Measurements from ENCODE around the gene COMTD1.

COMTD1 gene

GRCh38 chr10:75245354-75246250 is 9.8 kb upstream of the COMTD1 start:
- DNase-seq (ENCODE audit: low read depth), result no peak

DNA sequence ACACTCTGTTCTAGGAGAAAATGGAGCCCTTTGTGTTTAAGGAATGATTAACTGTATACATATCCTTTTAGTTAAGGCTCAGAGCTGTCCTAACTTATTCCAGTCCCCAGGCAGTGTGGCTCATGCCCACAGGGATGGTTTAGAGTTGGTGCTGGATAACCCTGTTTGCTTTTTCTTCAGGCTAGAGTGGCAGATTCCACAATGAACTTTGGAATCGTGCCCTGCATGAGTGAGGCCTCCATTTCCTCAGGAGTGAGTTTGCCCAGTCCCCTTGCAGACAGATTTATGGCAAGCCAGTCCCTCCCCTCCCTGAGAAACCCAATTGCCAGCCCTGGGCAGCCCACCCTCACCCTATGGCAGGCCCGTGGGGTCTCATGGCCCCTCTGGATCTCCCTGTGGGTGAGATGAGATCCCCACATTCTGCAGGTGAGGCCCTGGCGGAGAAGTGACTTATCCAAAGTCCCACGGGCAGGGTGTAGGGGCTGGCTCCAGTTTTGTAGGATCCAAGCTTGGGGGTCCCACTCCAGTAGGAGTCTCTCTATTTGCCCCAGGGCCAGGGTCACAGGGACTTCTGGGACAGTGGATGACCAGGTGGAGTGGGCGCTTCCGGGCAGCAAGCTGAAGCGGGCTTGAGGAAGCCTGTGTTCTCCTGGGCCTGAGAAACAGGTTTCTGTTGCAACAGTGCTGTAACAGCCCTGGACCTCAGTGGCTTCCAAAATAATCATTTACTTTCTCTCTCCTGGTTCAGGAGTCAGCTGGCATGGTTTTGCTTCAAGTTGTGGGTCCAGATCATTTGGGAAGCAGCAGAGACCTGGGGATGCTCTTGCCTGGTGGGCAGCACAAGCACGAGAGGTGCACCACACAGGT is 9.0 kb upstream of the COMTD1 start:
- DNase-seq (ENCODE audit: low read depth), result no peak

- no peak for DNase-seq (ENCODE audit: low read depth)
Measured at GRCh38 chr10:75243426-75243825, 7.7 kb upstream of the COMTD1 start.

GRCh38 chr10:75240329-75241076 is 4.7 kb upstream of the COMTD1 start:
- DNase-seq (ENCODE audit: low read depth), result no peak

- DNase-seq (ENCODE audit: low read depth), result no peak
Measured at GRCh38 chr10:75239096-75239790, 3.5 kb upstream of the COMTD1 start.

DNA sequence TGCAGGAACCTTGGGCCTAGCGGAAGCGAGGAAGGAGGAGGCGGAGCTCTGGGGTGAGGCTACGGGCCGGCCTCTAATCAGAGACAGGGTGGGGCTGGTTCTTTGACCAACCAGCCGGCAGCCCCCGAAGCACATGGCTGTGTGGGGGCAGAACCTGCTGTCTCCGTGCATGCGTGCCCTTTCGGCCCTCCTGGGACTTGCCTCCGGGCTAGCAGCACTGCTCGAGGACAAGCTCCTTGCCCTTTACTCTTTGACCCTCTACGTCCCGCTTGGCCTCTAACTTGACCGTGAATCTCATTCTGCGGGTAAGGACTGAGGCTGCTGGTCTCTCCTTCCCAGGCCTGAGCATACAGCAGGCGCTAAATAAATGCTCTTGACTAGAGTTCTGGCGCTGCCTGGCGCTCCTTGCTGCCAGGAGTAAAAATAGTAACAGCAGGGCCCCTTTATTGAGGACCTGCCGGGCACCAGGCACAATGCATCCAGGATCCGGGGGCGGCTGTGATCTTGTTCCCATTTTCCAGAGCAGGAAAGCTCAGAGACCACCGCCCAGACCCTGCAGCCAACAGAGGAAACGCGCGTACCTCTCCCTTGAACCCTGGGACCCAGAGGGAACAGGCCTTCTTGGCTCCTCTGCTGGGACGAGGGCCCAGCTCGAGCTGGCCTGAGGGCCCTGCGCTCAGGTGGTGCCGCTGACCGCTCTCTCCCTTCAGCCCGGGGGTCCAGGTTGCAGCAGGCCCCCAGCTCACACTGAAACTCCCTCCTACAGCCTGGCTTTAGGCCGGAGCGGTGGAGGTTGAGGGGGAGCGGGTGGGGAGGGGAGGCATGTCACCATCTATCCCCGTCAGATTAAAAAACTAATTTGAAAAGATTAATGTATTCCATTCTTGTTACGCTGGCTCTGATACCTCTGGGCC is 2.7 kb upstream of the COMTD1 start:
- DNase-seq (ENCODE audit: low read depth), result no peak

GRCh38 chr10:75236178-75236825 is 545 bp upstream of the COMTD1 start:
- no peak for DNase-seq (ENCODE audit: low read depth)

- DNase-seq (ENCODE audit: low read depth), result peak; percentile 15
Measured at GRCh38 chr10:75234683-75235374, 928 bp downstream of the COMTD1 start.

DNA sequence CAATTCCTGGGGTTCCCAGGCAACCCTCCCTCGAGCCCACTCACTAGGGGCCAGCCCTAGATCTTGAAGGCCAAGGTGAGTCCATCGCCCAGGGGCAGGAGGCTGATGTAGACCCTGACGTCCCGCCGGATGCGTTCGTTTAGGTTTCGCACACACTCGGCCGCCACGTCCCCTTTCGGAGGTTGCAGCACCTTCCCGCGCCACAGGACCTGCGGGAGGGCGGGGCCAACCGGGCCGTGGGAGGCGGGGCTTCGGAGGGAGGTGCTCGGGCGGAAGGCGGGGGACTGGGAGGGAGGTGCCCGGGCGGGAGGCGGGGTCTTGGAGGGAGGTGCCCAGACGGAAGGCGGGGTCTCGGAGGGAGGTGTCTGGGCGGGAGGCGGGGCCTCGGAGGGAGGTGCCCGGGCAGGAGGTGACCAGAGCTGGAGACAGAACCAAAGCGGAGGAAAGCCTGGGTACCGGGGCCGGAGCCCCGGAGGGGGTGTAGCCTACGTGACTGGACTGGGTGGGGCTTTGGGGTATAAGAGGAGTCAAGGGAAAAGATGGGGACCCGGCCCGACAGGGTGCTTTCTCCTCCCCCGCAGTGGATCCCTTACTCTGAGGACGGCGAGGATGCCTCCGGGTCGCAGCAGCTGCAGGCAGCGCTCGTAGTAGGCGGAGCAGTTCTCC is 1.6 kb downstream of the COMTD1 start:
- DNase-seq (ENCODE audit: low read depth), result peak; percentile 96

- DNase-seq (ENCODE audit: low read depth), result no peak
Measured at GRCh38 chr10:75233444-75234016, 2.2 kb downstream of the COMTD1 start.

DNA sequence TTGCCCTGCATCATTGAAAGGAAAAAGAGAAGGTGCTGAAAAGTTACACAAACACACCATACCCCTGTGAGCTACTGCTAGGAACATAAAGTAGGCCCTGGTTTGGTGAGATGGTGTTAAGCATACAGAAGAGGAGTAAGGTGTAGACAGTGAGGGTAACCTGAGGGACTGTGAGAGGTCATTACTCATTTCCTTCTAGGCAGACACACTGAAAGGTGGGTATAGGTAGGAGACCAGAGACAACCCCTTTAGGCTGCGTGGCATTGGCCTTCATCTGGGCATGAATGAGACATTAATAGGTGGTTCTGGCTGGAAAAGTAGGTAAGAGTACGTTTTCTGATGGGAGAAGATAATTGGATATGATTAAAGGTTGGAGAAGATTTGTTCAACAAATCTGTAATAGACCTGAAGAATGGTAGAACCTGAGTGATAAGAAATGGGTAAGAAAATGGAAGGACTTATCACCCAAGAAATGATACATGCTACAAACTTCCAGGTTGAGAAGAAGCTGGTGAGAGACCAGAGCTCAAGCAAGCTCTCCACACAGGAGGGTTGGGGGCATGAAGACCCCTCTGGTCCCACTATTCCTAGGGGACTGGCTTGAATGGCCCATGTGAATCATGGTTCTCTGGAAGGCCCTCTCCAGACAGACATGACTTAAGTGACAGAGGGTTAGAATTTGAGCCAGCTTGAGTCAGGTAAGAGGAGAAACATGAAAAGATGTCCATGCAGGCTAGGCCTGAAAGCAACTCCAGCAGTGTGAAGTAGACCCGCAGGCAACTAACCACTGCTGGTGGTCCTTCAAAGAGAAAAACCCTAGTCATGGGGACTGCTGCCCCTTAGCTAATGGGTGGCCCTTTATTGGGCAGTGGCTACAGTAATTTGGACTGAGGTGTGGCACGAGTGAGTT is 3.8 kb downstream of the COMTD1 start:
- DNase-seq (ENCODE audit: low read depth), result no peak

GRCh38 chr10:75230600-75231038 is 5.1 kb downstream of the COMTD1 start:
- peak; percentile 92 for DNase-seq (ENCODE audit: low read depth)

DNA sequence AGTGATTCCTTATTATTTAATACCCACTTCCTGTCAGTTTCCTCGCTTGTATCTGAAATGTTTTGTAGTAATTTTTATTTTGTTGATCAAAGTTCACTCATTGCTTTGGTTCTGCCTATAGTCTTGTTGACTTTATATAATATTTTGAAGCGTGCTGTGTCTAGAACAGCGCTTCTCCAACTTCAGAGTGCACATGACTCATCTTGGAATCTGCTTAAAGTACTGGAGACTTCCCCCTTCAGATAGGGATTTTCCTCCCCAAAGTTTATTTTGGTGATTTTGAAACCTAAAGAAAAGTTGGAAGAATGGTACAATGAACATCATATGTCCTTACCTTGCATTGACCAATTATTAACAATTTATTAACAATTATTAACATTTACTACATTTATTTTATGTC is 5.8 kb downstream of the COMTD1 start:
- DNase-seq (ENCODE audit: low read depth), result no peak

DNA sequence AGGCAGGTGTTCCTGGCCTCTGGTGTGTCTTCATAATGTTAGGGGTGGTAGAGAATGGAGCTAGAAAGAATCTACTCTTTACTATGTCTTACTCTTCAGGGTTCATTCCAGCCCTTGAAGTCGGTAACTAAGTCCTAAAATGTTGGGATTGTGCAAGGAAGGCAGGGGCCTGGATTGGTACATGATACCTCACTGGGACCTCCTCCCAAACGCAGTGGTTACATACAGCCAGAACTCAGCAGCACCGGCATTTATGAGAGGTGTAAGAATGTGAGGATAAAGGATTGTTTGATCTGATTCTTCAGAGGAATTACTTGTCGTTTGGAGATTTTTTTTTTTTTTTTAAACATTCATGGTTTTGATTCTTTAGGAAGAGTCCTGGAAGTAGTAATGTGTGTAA is 6.9 kb downstream of the COMTD1 start:
- DNase-seq (ENCODE audit: low read depth), result no peak

DNA sequence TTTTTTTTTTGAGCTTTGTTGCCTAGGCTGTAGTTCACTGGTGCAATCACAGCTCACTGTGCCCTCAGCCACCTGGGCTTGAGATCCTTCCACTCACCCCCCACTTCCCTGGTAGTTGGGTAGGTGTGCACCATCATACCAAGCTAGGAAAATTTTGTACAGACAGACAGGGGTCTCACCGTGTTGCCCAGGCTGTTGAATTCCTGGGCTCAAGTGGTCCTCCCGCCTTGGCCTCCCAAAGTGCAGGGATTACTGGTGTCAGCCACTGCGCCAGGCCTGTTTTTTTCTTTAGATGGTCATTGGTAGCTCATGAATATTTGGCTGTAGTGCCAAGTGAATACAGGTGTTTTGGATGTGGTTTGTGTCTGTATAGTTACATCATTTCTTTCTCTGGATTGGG is 7.5 kb downstream of the COMTD1 start:
- DNase-seq (ENCODE audit: low read depth), result no peak

DNA sequence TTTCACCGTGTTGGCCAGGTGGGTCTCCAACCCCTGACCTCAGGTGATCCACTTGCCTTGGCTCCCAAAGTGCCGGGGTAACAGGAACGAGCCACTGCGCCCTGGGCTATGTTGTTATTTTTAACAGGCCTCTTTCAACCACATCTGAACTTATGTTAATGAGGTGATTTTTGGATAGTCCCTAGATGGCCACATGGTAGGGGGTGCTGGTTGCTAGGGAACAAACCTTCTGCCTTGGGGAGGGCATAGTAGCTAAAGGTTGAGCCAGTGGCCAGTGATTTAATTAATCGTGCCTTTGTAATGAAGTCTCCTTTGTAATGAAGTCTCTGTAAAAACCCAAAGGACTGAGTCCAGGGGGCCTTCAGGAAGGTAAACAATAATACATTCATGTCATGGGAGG is 9.1 kb downstream of the COMTD1 start:
- DNase-seq (ENCODE audit: low read depth), result no peak

DNA sequence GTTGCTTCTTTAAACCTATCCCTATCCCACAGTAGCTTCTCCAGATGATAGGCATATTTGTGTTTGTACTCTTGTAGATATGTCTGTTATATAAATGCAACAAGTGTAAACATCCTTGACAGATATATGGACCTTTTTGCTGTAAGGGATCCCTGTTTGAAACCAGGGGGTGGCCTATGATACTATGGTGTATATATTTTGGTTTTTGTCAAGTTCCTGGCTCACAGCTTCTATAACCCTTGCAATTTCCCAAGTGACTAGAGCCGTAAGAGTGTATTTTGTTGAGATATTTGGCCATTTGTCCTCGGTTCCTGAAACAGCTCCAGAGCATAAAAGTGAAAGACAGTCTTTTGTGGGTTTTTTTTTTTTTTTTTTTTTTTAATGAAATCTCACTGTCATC is 9.7 kb downstream of the COMTD1 start:
- no peak for DNase-seq (ENCODE audit: low read depth)
